ENCODE data around the gene SLC6A12. TPM values are rescaled to one million over a fixed set of nuclear protein-coding genes. Genes with fewer than 3 reads are reported as not detected.

Gene SLC6A12
- polyA plus RNA-seq, 1 of the 3 experiments (the other 2 are of a cell fraction): 0.02 TPM

GRCh38 chr12:162467-163307 lies 51.3 kb downstream of the SLC6A12 start:
- 68% methylated on average over 18 of the region's 18 CpGs for WGBS (ENCODE audit: low lambda C conversion rate)
- CTCF ChIA-PET: interaction anchor here (1.5 to 2.4 kb wide), 2 partner anchors 10 to 15 kb away, joined by 4 to 9 read pairs; no protein-coding TSS in a partner anchor
- DNase-seq: peak; percentile 67

GRCh38 chr12:161823-162222 lies 52.1 kb downstream of the SLC6A12 start:
- Histone ChIP-seq H3F3A (replicated peaks; ENCODE audit: insufficient read depth) (no peaks in the 10 kb centered on the region), H3K36me3 (replicated peaks in 1 of 2; ENCODE audit: control insufficient read depth in 1 of 2, insufficient read depth in 2 of 2, low read length in 1 of 2) (no peaks in the 10 kb centered on the region), H4K20me1 (ENCODE audit: insufficient read depth) (no peaks in the 10 kb centered on the region), H3K9me2 (no peaks in the 10 kb centered on the region), H3K79me2 (ENCODE audit: insufficient read depth) (no peaks in the 10 kb centered on the region), H3K9me3 (no peaks in the 10 kb centered on the region), H3K4me2 (no peak overlapping the region), H3K4me3 (ENCODE audit: low read depth in 2 of 2, low read length in 1 of 2) (no peak overlapping the region), H3K9ac (no peak overlapping the region), H3K4me1 (ENCODE audit: control insufficient read depth in 1 of 2, insufficient read depth in 2 of 2, low read depth in 1 of 2, low read length in 1 of 2) (peaks cover 0 to 15% of the 10 kb centered on the region in 2 experiments; a peak in 2 of 4 replicates), H3K27ac (ENCODE audit: low read depth in 2 of 2, low read length in 1 of 2) (no peak overlapping the region), H2AFZ (ENCODE audit: low read depth) (no peak overlapping the region), H3K27me3 (ENCODE audit: insufficient read depth) (no peaks in the 10 kb centered on the region)
- CTCF ChIA-PET: interaction anchor here (1.5 to 2.4 kb wide), 2 partner anchors 9 to 14 kb away, joined by 4 to 9 read pairs; no protein-coding TSS in a partner anchor
- POLR2A ChIA-PET: no interaction called here
- no peak for TF ChIP-seq NRF1 (IDR thresholded peaks at IDR 0.05; ENCODE audit: low read depth, low read length)
- TF ChIP-seq JUND (IDR thresholded peaks at IDR 0.05): no peak
- no peak for TF ChIP-seq CHD2 (IDR thresholded peaks at IDR 0.05; ENCODE audit: low read length, partially characterized antibody)
- TF ChIP-seq NFIC (IDR thresholded peaks at IDR 0.05; ENCODE audit: borderline replicate concordance): no peak
- TF ChIP-seq SMC3 (IDR thresholded peaks at IDR 0.05; ENCODE audit: low read depth, low read length): no peak
- TF ChIP-seq GABPA (IDR thresholded peaks at IDR 0.05; ENCODE audit: low read depth): no peak
- TF ChIP-seq RFX5 (IDR thresholded peaks at IDR 0.05; ENCODE audit: low read length): no peak
- TF ChIP-seq FOXM1 (IDR thresholded peaks at IDR 0.05; ENCODE audit: low read depth): no peak
- DNase-seq: no peak
- 72% methylated on average over 8 of the region's 8 CpGs for WGBS (ENCODE audit: low lambda C conversion rate)

More at GRCh38 chr12:162467-163307, 51.3 kb downstream of the SLC6A12 start:
- POLR2A ChIA-PET: no interaction called here
- no peak for TF ChIP-seq MXI1 (IDR thresholded peaks at IDR 0.05; ENCODE audit: low read depth, low read length)
- TF ChIP-seq FOXJ3 (CRISPR knock-in tag; IDR thresholded peaks at IDR 0.05): no peak
- no peak for TF ChIP-seq USF1 (IDR thresholded peaks at IDR 0.05; ENCODE audit: borderline replicate concordance, low read depth)
- no peak for TF ChIP-seq MEF2A (IDR thresholded peaks at IDR 0.05; ENCODE audit: borderline replicate concordance, low read depth)
- TF ChIP-seq NFIC (IDR thresholded peaks at IDR 0.05; ENCODE audit: borderline replicate concordance): no peak
- TF ChIP-seq TEAD4 (IDR thresholded peaks at IDR 0.05; ENCODE audit: borderline replicate concordance, insufficient read depth): no peak
- TF ChIP-seq CHD2 (IDR thresholded peaks at IDR 0.05; ENCODE audit: low read length, partially characterized antibody): no peak
- TF ChIP-seq RAD21 (IDR thresholded peaks at IDR 0.05; ENCODE audit: low read length): no peak
- TF ChIP-seq SIN3A (IDR thresholded peaks at IDR 0.05; ENCODE audit: borderline replicate concordance, low read depth, low read length): no peak
- no peak for TF ChIP-seq POLR2AphosphoS5 (IDR thresholded peaks at IDR 0.05; ENCODE audit: low read depth, low read length)
- TF ChIP-seq RFX5 (IDR thresholded peaks at IDR 0.05; ENCODE audit: low read length): no peak
- no peak overlapping the region for H3K4me3 ChIP-seq (ENCODE audit: low read depth in 2 of 2, low read length in 1 of 2)
- no peaks in the 10 kb centered on the region for H3K9me2 ChIP-seq
- no peaks in the 10 kb centered on the region for H3K27me3 ChIP-seq (ENCODE audit: insufficient read depth)
- H4K20me1 ChIP-seq (ENCODE audit: insufficient read depth): no peaks in the 10 kb centered on the region
- no peaks in the 10 kb centered on the region for H3K9me3 ChIP-seq
- no peak overlapping the region for H2AFZ ChIP-seq (ENCODE audit: low read depth)
- H3K9ac ChIP-seq: no peak overlapping the region
- H3K79me2 ChIP-seq (ENCODE audit: insufficient read depth): no peaks in the 10 kb centered on the region
- H3K4me1 ChIP-seq (ENCODE audit: control insufficient read depth in 1 of 2, insufficient read depth in 2 of 2, low read depth in 1 of 2, low read length in 1 of 2): peaks cover 0 to 22% of the 10 kb centered on the region in 2 experiments; a peak in 2 of 4 replicates
- no peaks in the 10 kb centered on the region for H3F3A ChIP-seq (replicated peaks; ENCODE audit: insufficient read depth)
- no peak overlapping the region for H3K27ac ChIP-seq (ENCODE audit: low read depth in 2 of 2, low read length in 1 of 2)
- no peak overlapping the region for H3K4me2 ChIP-seq
- no peaks in the 10 kb centered on the region for H3K36me3 ChIP-seq (replicated peaks in 1 of 2; ENCODE audit: control insufficient read depth in 1 of 2, insufficient read depth in 2 of 2, low read length in 1 of 2)
